Heart right ventricle (tissue), 16 donors: Measurements from ENCODE around the gene PAPSS2. TPM values are rescaled to one million over a fixed set of nuclear protein-coding genes. Genes with fewer than 3 reads are reported as not detected.

ENCODE experiments used
- ATAC-seq, 8 donors: fragments of 200-7000 bp; cut with Tn5 transposase; one replicate each; pipeline ENCODE4 v1.9.1; 2020; ENCODE audit warnings: mild to moderate bottlenecking in 8 of 8, moderate library complexity in 8 of 8, moderate number of reproducible peaks in 1 of 8
- DNase-seq, 2 donors: peaks; one replicate each; pipeline ENCODE4 v3.0.0-alpha.2; 2020
- H3K27ac ChIP-seq, 10 donors: fragments of 200-600 bp; sonication (generic) in 2 of 10; one replicate each; pipeline versions ENCODE4 v1.5.0 to v1.8.0; 2020 to 2022; ENCODE audit warnings: mild to moderate bottlenecking in 3 of 10
- H3K27me3 ChIP-seq, 7 donors: fragments of 200-600 bp; one replicate each; pipeline ENCODE4 v1.8.0; 2021 to 2022; ENCODE audit warnings: mild to moderate bottlenecking in 2 of 7
- H3K36me3 ChIP-seq, 9 donors: fragments of 200-600 bp; sonication (generic) in 1 of 9; one replicate each; pipeline versions ENCODE4 v1.5.0 to v1.8.0; 2020 to 2022; ENCODE audit warnings: mild to moderate bottlenecking in 2 of 9
- H3K4me1 ChIP-seq, 9 donors: fragments of 200-600 bp; sonication (generic) in 1 of 9; one replicate each; pipeline versions ENCODE4 v1.5.0 to v1.8.0; 2020 to 2022; ENCODE audit warnings: mild to moderate bottlenecking in 4 of 9
- H3K4me3 ChIP-seq, 10 donors: fragments of 200-600 bp; sonication (generic) in 2 of 10; one replicate each; pipeline versions ENCODE4 v1.5.0 to v1.8.0; 2020 to 2022; ENCODE audit warnings: mild to moderate bottlenecking in 7 of 10, moderate library complexity in 2 of 10
- H3K9me3 ChIP-seq, 11 donors: fragments of 200-600 bp in 10 of 11; sonication (generic) in 2 of 11; one replicate each; pipeline versions ENCODE4 v1.5.0 to v1.8.0; 2013 to 2022; ENCODE audit warnings: mild to moderate bottlenecking in 2 of 11, control low read depth in 1 of 11, moderate library complexity in 1 of 11
- CTCF ChIP-seq, 9 donors: fragments of 200-600 bp; sonication (generic) in 2 of 9; IDR thresholded peaks; one replicate each; pipeline versions ENCODE4 v1.5.0 to v1.8.0; 2021 to 2022; ENCODE audit warnings: antibody characterized with exemption in 9 of 9, mild to moderate bottlenecking in 5 of 9, moderate library complexity in 1 of 9
- WGBS, 2 donors: extraction: QIAGEN DNeasy Blood & Tissue Kit; methylation state at CpG; one replicate each; pipeline ENCODE4 v1.1.7; 2013; ENCODE audit warnings: inconsistent platforms in 1 of 2; 5-methylcytosine and 5-hydroxymethylcytosine counted together
- intact Hi-C, 10 donors: fragments of 100-400 bp; cut with DNase I; formaldehyde crosslinking; loops; one replicate each; pipeline versions ENCODE4 v1.11.1 to v1.14.2; 2022
- polyA plus RNA-seq, 2 donors: library from polyadenylated mRNA; stranded (reverse); fragments of 200-250 nt; gene quantifications; one replicate each; pipeline ENCODE4 v1.2.3, GENCODE V29; 2013
- total RNA-seq, 10 donors: library from RNA; stranded (reverse); fragmentation: NEBNext Ultra II Directional in 3 of 10; extraction: Animal tissue kit (Norgen Biotek cat#: 25700) in 3 of 10; gene quantifications; one replicate each; pipeline versions ENCODE4 v1.2.1 to v1.2.4, GENCODE V29; 2021 to 2023
- donor health status: Arrhythmogenic right ventricular cardiomyopathy.
- donor health status: ischemic (EF 13 %, LVEDD 7.1; RV severe dilation, severe dysfunction).
- donor health status: healthy with polysubstance abuse.
- donor health status: DM: no; HTN: yes; CAD: no.
- donor health status: DM: no; HTN: no; CAD: no.
- donor health status: ischemic (EF 25% LVEDD 6.9; RV normal size, moderate dysfunction).
- donor health status: ischemic (EF 25% LVEDD 5.7; RV mildly dilated, moderate dysfunction).
- donor health status: healthy.
- donor health status: DM: yes; HTN: yes; CAD: no.
- donor health status: Ischemic cardiomyopathy.
- donor health status: ischemic (EF 35%, LVEDD 5.7; RV mildly dilated, moderate dysfunction).
- donor health status: nonischemic (EF 11% LVEDD 7.7; RV severe dilation, severe dysfunction).
- donor health status: DM: yes; HTN: yes; CAD: no.
- donor health status: PGD.
- donor health status: ischemic (EF 29% LVEDD 5.4; RV normal size, mild dysfunction).
- donor health status: nonischemic (EF 23%, LVEDD 6.1; RV moderate dilation, normal function).

PAPSS2 gene
- total and polyA plus RNA-seq, 12 donors = 3.3 to 10.9 (median 6.2) TPM

- H3K36me3 ChIP-seq = peaks cover 0 to 63% (median 16%) of the 10 kb centered on the region in 9 donors
- WGBS, 2 donors = 88 to 94% methylated on average over 2 of the region's 2 CpGs
- no peak for ATAC-seq
Observed at GRCh38 chr10:87752566-87752965, 92.9 kb downstream of the PAPSS2 start.

GRCh38 chr10:87753995-87754866, 94.6 kb downstream of the PAPSS2 start:
- TF ChIP-seq CTCF (IDR thresholded peaks at IDR 0.05) = no peak
- Histone ChIP-seq H3K36me3 (peaks cover 0 to 78% (median 16%) of the 10 kb centered on the region in 9 donors), H3K27me3 (no peaks in the 10 kb centered on the region), H3K4me1 (peaks cover 0 to 8% (median 4%) of the 10 kb centered on the region in 9 donors), H3K4me3 (no peak overlapping the region), H3K27ac (no peak overlapping the region), H3K9me3 (no peaks in the 10 kb centered on the region)
- no peak for DNase-seq
- intact Hi-C loops = no loop called here
- WGBS, 2 donors = 92 to 93% methylated on average over 8 of the region's 8 CpGs
- ATAC-seq = no peak

More at GRCh38 chr10:87752566-87752965, 92.9 kb downstream of the PAPSS2 start:
- DNase-seq = no peak
- H3K27ac ChIP-seq = no peak overlapping the region
- intact Hi-C loops = no loop called here
- no peaks in the 10 kb centered on the region for H3K27me3 ChIP-seq
- H3K9me3 ChIP-seq = no peaks in the 10 kb centered on the region
- no peak overlapping the region for H3K4me3 ChIP-seq
- peaks cover 0 to 8% (median 3%) of the 10 kb centered on the region in 9 donors for H3K4me1 ChIP-seq
- TF ChIP-seq CTCF (IDR thresholded peaks at IDR 0.05) = no peak

GRCh38 chr10:87757685-87758084, 98.0 kb downstream of the PAPSS2 start:
- Histone ChIP-seq H3K36me3 (peaks cover 0 to 79% (median 14%) of the 10 kb centered on the region in 9 donors), H3K4me1 (peaks cover 0 to 25% (median 4%) of the 10 kb centered on the region in 9 donors), H3K27me3 (no peaks in the 10 kb centered on the region), H3K9me3 (no peaks in the 10 kb centered on the region), H3K27ac (no peak overlapping the region), H3K4me3 (no peak overlapping the region)
- TF ChIP-seq CTCF (IDR thresholded peaks at IDR 0.05) = no peak
- intact Hi-C loops = no loop called here
- 62% methylated on average over 1 of the region's 1 CpG for WGBS, 2 donors
- DNase-seq (no peak), ATAC-seq (peak in 1 of 8 donors; percentile 44)

- TF ChIP-seq CTCF (IDR thresholded peaks at IDR 0.05) = no peak
- Histone ChIP-seq H3K36me3 (peaks cover 0 to 70% (median 10%) of the 10 kb centered on the region in 9 donors), H3K27ac (peak overlapping the region in 1 of 10 donors; percentile 13), H3K9me3 (no peaks in the 10 kb centered on the region), H3K27me3 (no peaks in the 10 kb centered on the region), H3K4me3 (no peak overlapping the region), H3K4me1 (peaks cover 0 to 22% (median 4%) of the 10 kb centered on the region in 9 donors)
- intact Hi-C loops = no loop called here
- no peak for ATAC-seq
- DNase-seq = no peak
Observed at GRCh38 chr10:87759551-87759950, 99.9 kb downstream of the PAPSS2 start.
